Measurements from ENCODE around the gene EMP1. TPM values are rescaled to one million over a fixed set of nuclear protein-coding genes. Genes with fewer than 3 reads are reported as not detected.

EMP1 gene
- total RNA-seq, 4 donors from 2014 or later, result 43.2 to 837 (median 738) TPM

- peak overlapping the region in 1 of 4 donors; percentile 63 for H3K4me3 ChIP-seq
- DNase-seq, result no peak
- intact Hi-C loops (cut with DNase I; ENCODE audit: low total_unique reads) (loop anchor here (5.0 kb wide), 1 partner anchor 97 kb away; the partner anchor contains the start of gene GSG1), in situ Hi-C loops (cut with MboI; ENCODE audit: low pct_ligation_motif_present in 1 of 4, low pct_unique_long_range_greater_than_20kb in 1 of 4, low sequenced_read_pairs in 3 of 4) (no loop called here)
- no peaks in the 10 kb centered on the region for H3K9me3 ChIP-seq
- peaks cover 22% of the 10 kb centered on the region for H3K27me3 ChIP-seq
- peaks cover 9 to 82% (median 24%) of the 10 kb centered on the region in 4 donors for H3K4me1 ChIP-seq
- WGBS, 2 donors (ENCODE audit: low coverage in 1 of 2), result 78% methylated on average over 1 to 7 of the region's 7 CpGs
- TF ChIP-seq, protein P1, sequence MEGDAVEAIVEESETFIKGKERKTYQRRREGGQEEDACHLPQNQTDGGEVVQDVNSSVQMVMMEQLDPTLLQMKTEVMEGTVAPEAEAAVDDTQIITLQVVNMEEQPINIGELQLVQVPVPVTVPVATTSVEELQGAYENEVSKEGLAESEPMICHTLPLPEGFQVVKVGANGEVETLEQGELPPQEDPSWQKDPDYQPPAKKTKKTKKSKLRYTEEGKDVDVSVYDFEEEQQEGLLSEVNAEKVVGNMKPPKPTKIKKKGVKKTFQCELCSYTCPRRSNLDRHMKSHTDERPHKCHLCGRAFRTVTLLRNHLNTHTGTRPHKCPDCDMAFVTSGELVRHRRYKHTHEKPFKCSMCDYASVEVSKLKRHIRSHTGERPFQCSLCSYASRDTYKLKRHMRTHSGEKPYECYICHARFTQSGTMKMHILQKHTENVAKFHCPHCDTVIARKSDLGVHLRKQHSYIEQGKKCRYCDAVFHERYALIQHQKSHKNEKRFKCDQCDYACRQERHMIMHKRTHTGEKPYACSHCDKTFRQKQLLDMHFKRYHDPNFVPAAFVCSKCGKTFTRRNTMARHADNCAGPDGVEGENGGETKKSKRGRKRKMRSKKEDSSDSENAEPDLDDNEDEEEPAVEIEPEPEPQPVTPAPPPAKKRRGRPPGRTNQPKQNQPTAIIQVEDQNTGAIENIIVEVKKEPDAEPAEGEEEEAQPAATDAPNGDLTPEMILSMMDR (IDR thresholded peaks at IDR 0.05), result no peak
- TF ChIP-seq EP300 (IDR thresholded peaks at IDR 0.05; ENCODE audit: low read depth), result no peak
- TF ChIP-seq POLR2A (IDR thresholded peaks at IDR 0.05), result no peak
- TF ChIP-seq POLR2AphosphoS5 (IDR thresholded peaks at IDR 0.05), result peak in 1 of 3 donors; percentile 16
- peak overlapping the region; percentile 67 to 91 (median 86) for H3K27ac ChIP-seq
- H3K36me3 ChIP-seq, result no peaks in the 10 kb centered on the region
These were observed 2.4 kb downstream of the EMP1 start for GRCh38 chr12:13198876-13199275.

DNA sequence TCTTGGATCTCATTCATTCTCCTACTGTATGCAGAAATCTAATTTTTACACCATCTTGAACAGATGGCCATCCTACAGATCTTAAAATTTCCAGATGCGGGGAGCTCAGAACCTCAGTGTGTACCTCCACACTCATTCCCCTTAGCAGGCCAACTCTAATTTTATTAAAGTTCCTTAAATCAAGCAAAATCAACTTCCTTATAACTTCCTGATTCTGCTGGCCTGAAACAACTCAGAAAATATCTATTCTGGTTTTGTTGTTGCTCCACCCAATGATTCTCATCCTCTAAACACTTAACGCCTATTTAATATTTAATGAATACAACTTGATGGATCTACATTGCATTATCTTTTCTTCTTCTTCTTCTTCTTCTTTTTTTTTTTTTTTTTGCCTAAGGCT, 3.1 kb downstream of the EMP1 start:
- H3K4me3 ChIP-seq, result no peak overlapping the region
- intact Hi-C loops (cut with DNase I; ENCODE audit: low total_unique reads) (loop anchor here (5.0 kb wide), 1 partner anchor 97 kb away; the partner anchor contains the start of gene GSG1), in situ Hi-C loops (cut with MboI; ENCODE audit: low pct_ligation_motif_present in 1 of 4, low pct_unique_long_range_greater_than_20kb in 1 of 4, low sequenced_read_pairs in 3 of 4) (no loop called here)
- TF ChIP-seq EP300 (IDR thresholded peaks at IDR 0.05; ENCODE audit: low read depth) (no peak), POLR2AphosphoS5 (IDR thresholded peaks at IDR 0.05) (no peak), POLR2A (IDR thresholded peaks at IDR 0.05) (no peak)
- TF ChIP-seq, protein P1 (IDR thresholded peaks at IDR 0.05), result no peak
- no peaks in the 10 kb centered on the region for H3K9me3 ChIP-seq
- H3K36me3 ChIP-seq, result no peaks in the 10 kb centered on the region
- peak overlapping the region; percentile 67 to 91 (median 86) for H3K27ac ChIP-seq
- DNase-seq, result no peak
- WGBS, 2 donors (ENCODE audit: low coverage in 1 of 2), result 89 to 92% methylated on average over 2 of the region's 2 CpGs
- H3K27me3 ChIP-seq, result peaks cover 22% of the 10 kb centered on the region
- peaks cover 9 to 80% (median 23%) of the 10 kb centered on the region in 4 donors for H3K4me1 ChIP-seq

GRCh38 chr12:13200841-13201240, 4.3 kb downstream of the EMP1 start:
- no peak for DNase-seq
- H3K27me3 ChIP-seq, result peaks cover 22% of the 10 kb centered on the region
- in situ Hi-C loops (cut with MboI; ENCODE audit: low pct_ligation_motif_present in 1 of 4, low pct_unique_long_range_greater_than_20kb in 1 of 4, low sequenced_read_pairs in 3 of 4), result loop anchor here in 2 of 4 donors (10.0 kb wide), 2 partner anchors 96 to 176 kb away; partner anchors contain the start of gene GSG1 (in 1 of the 2)
- no peaks in the 10 kb centered on the region for H3K36me3 ChIP-seq
- TF ChIP-seq EP300 (IDR thresholded peaks at IDR 0.05; ENCODE audit: low read depth), result no peak
- H3K4me3 ChIP-seq, result no peak overlapping the region
- H3K27ac ChIP-seq, result peak overlapping the region in 1 of 4 donors; percentile 6
- WGBS, 2 donors (ENCODE audit: low coverage in 1 of 2), result 76 to 81% methylated on average over 6 to 8 of the region's 8 CpGs
- peaks cover 1 to 72% (median 15%) of the 10 kb centered on the region in 4 donors for H3K4me1 ChIP-seq
- intact Hi-C loops (cut with DNase I; ENCODE audit: low total_unique reads), result no loop called here
- H3K9me3 ChIP-seq, result no peaks in the 10 kb centered on the region

DNA sequence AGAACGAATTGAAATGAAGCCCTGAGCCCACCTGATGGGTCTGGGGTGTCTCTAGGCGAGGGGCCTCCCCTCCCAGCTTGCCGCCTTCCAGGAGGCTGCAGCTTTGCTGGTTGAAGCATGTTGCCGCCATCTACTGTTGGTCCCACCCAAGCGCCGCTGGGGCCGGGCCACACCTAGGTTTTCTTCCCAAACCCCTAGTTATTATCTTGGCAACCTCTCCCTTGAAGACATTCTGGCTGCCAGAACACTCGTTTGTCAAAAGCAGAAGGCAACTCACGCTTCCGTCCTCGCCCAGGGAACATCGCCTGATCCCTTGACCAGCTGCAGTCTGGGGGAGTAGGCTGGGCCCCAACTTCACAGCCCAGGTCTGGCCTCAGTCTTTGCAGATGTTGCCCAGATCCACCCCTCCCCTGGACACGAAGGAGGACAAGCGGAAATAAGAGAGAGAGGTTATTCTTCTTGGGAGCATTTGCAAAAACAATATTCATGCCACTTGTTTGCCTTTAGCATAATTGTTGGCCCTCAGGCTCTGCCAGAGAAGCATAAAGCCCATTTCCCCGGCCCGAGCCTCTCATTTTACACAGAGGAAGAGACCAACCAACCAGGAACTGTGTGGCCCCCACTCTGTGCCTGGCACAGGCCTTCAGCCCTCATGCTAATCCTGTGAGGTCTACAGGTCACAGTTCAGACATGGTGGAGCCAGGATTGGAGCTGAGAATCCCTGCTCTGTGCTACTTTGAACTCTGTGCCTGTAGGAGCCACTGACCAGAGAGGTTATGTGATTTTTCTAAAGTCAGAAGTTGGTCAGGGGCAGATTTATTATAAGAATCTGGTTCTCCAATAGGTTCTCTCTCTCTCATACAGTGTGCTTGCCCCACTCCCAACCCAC, 6.8 kb downstream of the EMP1 start:
- Histone ChIP-seq H3K9me3 (no peaks in the 10 kb centered on the region), H3K4me3 (no peak overlapping the region), H3K36me3 (no peaks in the 10 kb centered on the region), H3K4me1 (peaks cover 0 to 66% (median 7%) of the 10 kb centered on the region in 4 donors), H3K27me3 (peaks cover 22% of the 10 kb centered on the region), H3K27ac (peak overlapping the region; percentile 2 to 52 (median 26))
- in situ Hi-C loops (cut with MboI; ENCODE audit: low pct_ligation_motif_present in 1 of 4, low pct_unique_long_range_greater_than_20kb in 1 of 4, low sequenced_read_pairs in 3 of 4) (loop anchor here in 2 of 4 donors (10.0 kb wide), 2 partner anchors 98 to 178 kb away; partner anchors contain the start of gene GSG1 (in 1 of the 2)), intact Hi-C loops (cut with DNase I; ENCODE audit: low total_unique reads) (no loop called here)
- TF ChIP-seq, protein P1 (IDR thresholded peaks at IDR 0.05), result no peak
- TF ChIP-seq POLR2AphosphoS5 (IDR thresholded peaks at IDR 0.05) (no peak), POLR2A (IDR thresholded peaks at IDR 0.05) (no peak), EP300 (IDR thresholded peaks at IDR 0.05; ENCODE audit: low read depth) (no peak)
- 20 to 59% methylated on average over 1 to 16 of the region's 16 CpGs for WGBS, 2 donors (ENCODE audit: low coverage in 1 of 2)
- peak; percentile 41 for DNase-seq

Data from transverse colon (tissue), 4 donors.